Erythroblast (primary cell): ENCODE data around the gene FIGNL1.

Experiments
- GATA1 ChIP-seq: IDR thresholded peaks from 2 replicates; pipeline ENCODE4 v1.6.1; 2011; ENCODE audit warnings: low read depth, mild to moderate bottlenecking, control low read depth, low read length, moderate library complexity
- POLR2A ChIP-seq: IDR thresholded peaks from 2 replicates; pipeline ENCODE4 v1.6.1; 2011; ENCODE audit warnings: mild to moderate bottlenecking, low read length

DNA sequence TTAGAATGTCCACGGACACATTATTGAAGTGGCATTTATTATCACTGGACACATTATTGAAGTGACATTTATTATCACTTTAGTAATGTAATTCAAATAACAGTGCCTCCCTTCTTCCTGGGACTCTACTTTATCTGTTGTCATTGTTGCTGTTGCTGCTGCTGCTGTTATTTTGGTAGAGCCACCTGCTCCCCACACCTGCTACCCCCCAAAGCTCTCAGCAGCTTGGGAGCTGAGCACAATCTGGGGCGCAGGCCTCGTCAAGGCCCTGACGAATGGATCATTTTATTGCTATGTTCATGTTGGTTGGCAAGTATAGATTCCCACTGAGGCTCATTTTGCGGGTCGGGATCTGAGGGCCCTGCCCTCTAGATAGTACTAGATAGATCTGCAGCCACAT, 24.8 kb downstream of the FIGNL1 start:
- TF ChIP-seq POLR2A (no peak), GATA1 (no peak)
